Breast epithelium (tissue), 3 donors: ENCODE measurements around the gene ATP1A2.

Experiments
- CTCF ChIP-seq, 3 donors: fragments of 450-650 bp; IDR thresholded peaks; one replicate each; pipeline ENCODE4 v1.5.1; 2016 to 2017; ENCODE audit warnings: antibody characterized with exemption in 3 of 3, mild to moderate bottlenecking in 3 of 3, moderate library complexity in 3 of 3
- POLR2A ChIP-seq: fragments of 450-650 bp; IDR thresholded peaks from one replicate; pipeline ENCODE4 v1.6.1; 2016; ENCODE audit warnings: antibody characterized with exemption, mild to moderate bottlenecking, moderate library complexity

- TF ChIP-seq POLR2A (no peak), CTCF (IDR thresholded peaks at IDR 0.05) (no peak)
Measured at GRCh38 chr1:160127381-160127780, 11.8 kb downstream of the ATP1A2 start.
